Measurements from ENCODE around the gene HMCN1. TPM values are rescaled to one million over a fixed set of nuclear protein-coding genes. Genes with fewer than 3 reads are reported as not detected.

The HMCN1 gene
- total and polyA plus RNA-seq, 4 donors = 1.5 to 6.8 (median 3.5) TPM

- H3K4me1 ChIP-seq (ENCODE audit: control insufficient read depth in 4 of 4, insufficient read depth in 4 of 4, low read length in 3 of 4) = peaks cover 0 to 10% (median 3%) of the 10 kb centered on the region in 4 donors
- H3K4me3 ChIP-seq (ENCODE audit: low read depth in 1 of 3, low read length in 3 of 3) = no peak overlapping the region
- peaks cover 0 to 6% (median under 1%) of the 10 kb centered on the region in 4 donors for H3K27me3 ChIP-seq (ENCODE audit: control insufficient read depth in 4 of 4, insufficient read depth in 4 of 4, low read length in 3 of 4)
- H3K27ac ChIP-seq (ENCODE audit: low read depth in 1 of 2, low read length in 2 of 2) = no peak overlapping the region
- TF ChIP-seq YY1 (IDR thresholded peaks at IDR 0.05) = no peak
- no peak for TF ChIP-seq NR2F2 (IDR thresholded peaks at IDR 0.05)
- TF ChIP-seq FOXA1 (IDR thresholded peaks at IDR 0.05) = no peak
- no peak for TF ChIP-seq HNF4G (IDR thresholded peaks at IDR 0.05)
- no peak for TF ChIP-seq REST (IDR thresholded peaks at IDR 0.05)
- no peak for TF ChIP-seq FOXA2 (IDR thresholded peaks at IDR 0.05)
- no peak for TF ChIP-seq MAX (IDR thresholded peaks at IDR 0.05)
- no peak for TF ChIP-seq TAF1 (conservative IDR thresholded peaks at IDR 0.05)
- no peak for TF ChIP-seq RXRA (IDR thresholded peaks at IDR 0.05)
- no peaks in the 10 kb centered on the region for H3K36me3 ChIP-seq (ENCODE audit: control insufficient read depth in 4 of 4, insufficient read depth in 3 of 4, low read depth in 1 of 4, low read length in 3 of 4)
- WGBS = 87% methylated on average over 2 of the region's 2 CpGs
- H3K9me3 ChIP-seq (ENCODE audit: control insufficient read depth in 4 of 4, low read length in 3 of 4) = no peaks in the 10 kb centered on the region
- H3K9ac ChIP-seq (ENCODE audit: low read depth in 1 of 2, low read length in 2 of 2) = no peak overlapping the region
- DNase-seq (ENCODE audit: low spot score) = no peak
Measured at GRCh38 chr1:185690527-185690926, 43.7 kb upstream of the HMCN1 start.

GRCh38 chr1:185693654-185694053, 40.5 kb upstream of the HMCN1 start:
- Histone ChIP-seq H3K27ac (ENCODE audit: low read depth in 1 of 2, low read length in 2 of 2) (peak overlapping the region; percentile 46 to 50), H3K36me3 (ENCODE audit: control insufficient read depth in 4 of 4, insufficient read depth in 3 of 4, low read depth in 1 of 4, low read length in 3 of 4) (no peaks in the 10 kb centered on the region), H3K4me3 (ENCODE audit: low read depth in 1 of 3, low read length in 3 of 3) (peak overlapping the region; percentile 54 to 79 (median 64)), H3K4me1 (ENCODE audit: control insufficient read depth in 4 of 4, insufficient read depth in 4 of 4, low read length in 3 of 4) (peaks cover 0 to 10% (median 3%) of the 10 kb centered on the region in 4 donors), H3K9ac (ENCODE audit: low read depth in 1 of 2, low read length in 2 of 2) (no peak overlapping the region), H3K9me3 (ENCODE audit: control insufficient read depth in 4 of 4, low read length in 3 of 4) (no peaks in the 10 kb centered on the region), H3K27me3 (ENCODE audit: control insufficient read depth in 4 of 4, insufficient read depth in 4 of 4, low read length in 3 of 4) (peaks cover 0 to 5% (median under 1%) of the 10 kb centered on the region in 4 donors)
- TF ChIP-seq RAD21 (IDR thresholded peaks at IDR 0.05) = no peak
- TF ChIP-seq TAF1 (conservative IDR thresholded peaks at IDR 0.05) = no peak
- no peak for TF ChIP-seq HNF4A (conservative IDR thresholded peaks at IDR 0.05)
- TF ChIP-seq YY1 (IDR thresholded peaks at IDR 0.05) = no peak
- TF ChIP-seq REST (IDR thresholded peaks at IDR 0.05) = no peak
- TF ChIP-seq MAX (IDR thresholded peaks at IDR 0.05) = no peak
- no peak for TF ChIP-seq EGR1 (IDR thresholded peaks at IDR 0.05; ENCODE audit: low read depth in 2 of 2)
- no peak for TF ChIP-seq RXRA (IDR thresholded peaks at IDR 0.05)
- TF ChIP-seq CTCF (IDR thresholded peaks at IDR 0.05; ENCODE audit: low read depth, low read length, missing input control) = no peak
- TF ChIP-seq NR2F2 (IDR thresholded peaks at IDR 0.05) = no peak
- TF ChIP-seq, protein P1, sequence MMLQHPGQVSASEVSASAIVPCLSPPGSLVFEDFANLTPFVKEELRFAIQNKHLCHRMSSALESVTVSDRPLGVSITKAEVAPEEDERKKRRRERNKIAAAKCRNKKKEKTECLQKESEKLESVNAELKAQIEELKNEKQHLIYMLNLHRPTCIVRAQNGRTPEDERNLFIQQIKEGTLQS (IDR thresholded peaks at IDR 0.05) = no peak
- TF ChIP-seq GABPA (IDR thresholded peaks at IDR 0.05 in 1 of 2, conservative IDR thresholded peaks at IDR 0.05 in 1 of 2) = no peak
- TF ChIP-seq JUND (IDR thresholded peaks at IDR 0.05) = no peak
- TF ChIP-seq HNF4G (IDR thresholded peaks at IDR 0.05) = no peak
- no peak for TF ChIP-seq ZBTB33 (IDR thresholded peaks at IDR 0.05)
- TF ChIP-seq FOXA2 (IDR thresholded peaks at IDR 0.05) = no peak
- TF ChIP-seq FOXA1 (IDR thresholded peaks at IDR 0.05) = no peak
- TF ChIP-seq SP1 (IDR thresholded peaks at IDR 0.05) = no peak
- 33% methylated on average over 6 of the region's 6 CpGs for WGBS
- no peak for DNase-seq (ENCODE audit: low spot score)

All from liver (tissue), 9 donors.